Activated T-helper 9 cell treated with anti-CD3 and anti-CD28 coated beads, Interleukin-2, amount 50 U/mL, for 16 hours (primary cell): ENCODE data around the gene POLA1.

Experiments used
- DNase-seq: peaks from one replicate; pipeline ENCODE4 v3.0.0-alpha.2; 2020; ENCODE audit warnings: low read depth

The POLA1 gene

DNA sequence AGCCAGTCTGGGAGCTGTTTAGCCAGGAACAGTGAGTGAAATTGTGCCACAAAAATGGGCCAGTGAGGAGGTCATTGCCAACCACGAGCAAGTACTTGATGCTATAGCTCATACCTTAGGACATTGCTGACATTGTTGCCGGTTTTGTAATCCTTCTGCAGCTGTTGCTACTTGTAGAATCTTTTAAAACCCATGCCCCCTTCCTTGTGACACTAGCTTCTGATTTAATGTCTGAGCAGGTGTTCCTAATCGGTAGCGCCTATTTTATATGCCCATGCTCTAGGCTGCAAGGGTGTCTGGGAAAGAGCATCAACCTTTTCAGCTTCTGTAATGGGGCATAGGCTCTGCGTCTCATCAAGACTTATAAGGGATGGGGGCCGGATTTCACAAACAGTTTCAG, 2.6 kb downstream of the POLA1 start:
- no peak for DNase-seq

DNA sequence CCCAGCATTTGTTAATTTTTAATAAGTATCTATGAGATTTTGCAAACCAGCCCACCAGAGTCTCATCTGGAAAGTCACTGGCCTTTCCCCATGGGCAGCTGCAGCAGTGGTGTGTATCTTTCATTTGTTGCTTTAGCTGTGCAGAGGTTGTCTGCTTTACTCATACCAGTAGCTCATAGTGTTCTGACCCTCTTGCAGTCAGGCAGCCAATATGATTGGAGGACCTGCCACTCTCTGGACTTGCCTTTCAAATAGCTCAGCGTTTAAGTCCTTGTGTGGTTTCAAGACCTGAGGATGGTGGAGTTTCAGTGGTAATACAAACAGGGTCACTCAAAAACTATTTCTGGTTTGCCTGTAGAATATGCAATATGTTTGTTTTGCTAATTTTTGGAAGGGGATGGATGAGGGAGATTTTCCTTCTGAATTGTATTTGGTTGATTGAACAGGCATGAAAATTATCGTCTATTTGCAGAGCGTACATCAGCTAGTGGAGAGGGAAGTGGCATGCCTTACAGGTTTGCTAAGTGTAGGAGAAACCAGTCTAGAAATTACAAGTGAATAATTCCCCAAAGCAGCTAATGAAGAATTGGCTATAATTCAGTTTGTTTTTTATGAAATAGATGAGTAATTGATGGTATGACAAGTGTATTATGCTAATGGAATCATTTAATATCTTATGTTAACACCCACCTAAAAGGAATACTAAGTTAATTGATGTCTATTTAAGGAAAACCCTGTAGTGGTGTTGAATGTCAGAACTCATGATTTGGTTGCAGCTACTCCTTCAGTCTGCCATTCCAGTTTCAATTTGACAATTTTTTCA, 8.9 kb downstream of the POLA1 start:
- no peak for DNase-seq

GRCh38 chrX:24703185-24703494, 9.4 kb downstream of the POLA1 start:
- DNase-seq = no peak

- DNase-seq = no peak
Observed at GRCh38 chrX:24718771-24719170, 25.1 kb downstream of the POLA1 start.

DNA sequence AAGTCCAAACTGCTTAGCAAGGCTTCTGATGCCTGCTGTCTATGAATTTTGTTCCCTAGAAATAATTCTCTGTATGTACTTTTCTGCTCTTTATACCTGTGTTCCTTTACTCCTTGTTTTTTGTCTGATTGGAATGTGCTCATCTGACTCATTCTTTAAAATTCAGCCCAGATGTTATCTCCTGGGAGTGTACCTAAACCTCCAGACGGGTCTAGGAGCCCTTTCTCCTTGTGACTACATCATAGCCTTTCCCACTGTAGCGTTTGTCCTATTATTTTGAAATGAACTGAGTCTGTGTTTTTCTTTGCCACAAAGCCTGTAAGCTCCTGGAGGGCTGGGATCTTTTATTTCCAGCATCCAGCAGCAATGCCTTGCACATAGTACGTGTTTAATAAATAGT, 26.3 kb downstream of the POLA1 start:
- no peak for DNase-seq

GRCh38 chrX:24728530-24728929, 34.8 kb downstream of the POLA1 start:
- DNase-seq = no peak

DNA sequence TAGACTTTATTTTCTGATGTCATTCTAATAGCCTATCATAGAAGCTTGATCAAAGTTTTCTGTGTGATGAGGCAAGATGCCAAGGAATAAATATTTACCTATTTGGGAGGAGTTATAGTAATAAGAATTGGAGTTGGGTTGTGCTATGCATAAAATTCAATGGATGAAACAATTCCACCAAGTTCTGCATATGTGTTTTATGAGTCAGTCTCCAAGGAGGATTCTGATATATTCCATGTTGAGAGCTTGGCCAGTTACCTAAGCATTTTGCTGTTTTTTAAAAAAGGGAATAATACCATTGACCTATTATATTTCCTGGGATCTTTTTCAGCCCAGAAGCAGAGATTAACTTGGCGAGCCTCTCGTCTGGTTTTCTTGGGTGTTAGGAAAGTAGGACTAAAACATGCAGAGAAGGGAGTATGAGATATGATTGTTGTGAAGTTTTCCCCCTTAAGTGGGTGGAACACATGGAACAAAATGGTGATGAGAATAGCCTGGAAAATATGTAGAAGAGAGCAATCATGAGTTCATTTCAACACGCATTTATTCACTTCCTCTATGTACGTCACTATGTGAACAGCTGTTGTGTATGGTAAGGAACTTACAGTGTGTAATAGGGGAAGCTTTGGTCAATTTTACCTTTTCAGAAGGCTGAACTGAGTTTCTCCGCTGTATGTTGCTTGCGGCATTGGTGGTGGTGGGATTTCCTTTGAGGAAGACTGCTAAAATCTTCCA, 39.2 kb downstream of the POLA1 start:
- no peak for DNase-seq

GRCh38 chrX:24741330-24741729, 47.6 kb downstream of the POLA1 start:
- DNase-seq = no peak

GRCh38 chrX:24748196-24748595, 54.5 kb downstream of the POLA1 start:
- no peak for DNase-seq

- DNase-seq = no peak
Observed at GRCh38 chrX:24759786-24760185, 66.1 kb downstream of the POLA1 start.

- no peak for DNase-seq
Observed at GRCh38 chrX:24760363-24761000, 66.8 kb downstream of the POLA1 start.

- DNase-seq = no peak
Observed at GRCh38 chrX:24761306-24761705, 67.6 kb downstream of the POLA1 start.

DNA sequence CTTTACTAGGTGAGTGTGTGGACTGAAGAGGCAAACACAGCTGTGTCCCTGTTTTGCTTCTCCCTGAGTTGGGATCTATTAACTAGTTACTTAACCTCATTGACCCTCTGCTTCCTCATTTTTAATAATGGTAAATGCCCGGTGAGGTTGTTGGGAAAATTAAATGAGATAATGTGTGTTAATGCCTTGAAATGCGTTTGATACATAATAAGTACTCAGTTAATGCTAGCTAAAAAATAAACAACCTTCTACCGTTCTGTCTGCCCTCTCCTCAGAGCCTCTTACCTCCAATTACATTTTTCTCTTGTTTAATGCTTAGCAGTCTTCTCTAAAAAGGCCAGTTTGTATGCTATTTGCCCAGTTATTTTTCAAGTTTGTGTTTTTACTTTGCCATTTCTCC, 70.3 kb downstream of the POLA1 start:
- DNase-seq = no peak

DNA sequence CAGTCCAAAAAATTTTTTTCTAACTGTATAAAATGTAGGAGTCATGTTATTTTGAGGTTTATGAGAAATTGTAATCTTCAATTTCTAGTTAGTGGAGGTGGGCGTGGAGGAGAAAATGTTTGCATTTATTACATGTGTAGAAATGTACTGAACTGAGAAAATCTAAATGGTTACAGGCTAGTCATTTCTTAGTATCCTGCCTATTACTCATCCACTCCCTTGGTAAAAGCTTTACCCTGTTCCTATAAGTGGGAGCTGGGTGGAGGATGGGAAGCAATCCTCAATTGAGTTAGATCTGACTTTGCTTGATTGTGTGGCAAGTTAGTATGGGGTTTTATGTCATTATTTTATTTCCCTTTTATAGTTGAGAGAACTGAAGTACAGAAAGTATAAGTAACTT, 73.8 kb downstream of the POLA1 start:
- no peak for DNase-seq

DNA sequence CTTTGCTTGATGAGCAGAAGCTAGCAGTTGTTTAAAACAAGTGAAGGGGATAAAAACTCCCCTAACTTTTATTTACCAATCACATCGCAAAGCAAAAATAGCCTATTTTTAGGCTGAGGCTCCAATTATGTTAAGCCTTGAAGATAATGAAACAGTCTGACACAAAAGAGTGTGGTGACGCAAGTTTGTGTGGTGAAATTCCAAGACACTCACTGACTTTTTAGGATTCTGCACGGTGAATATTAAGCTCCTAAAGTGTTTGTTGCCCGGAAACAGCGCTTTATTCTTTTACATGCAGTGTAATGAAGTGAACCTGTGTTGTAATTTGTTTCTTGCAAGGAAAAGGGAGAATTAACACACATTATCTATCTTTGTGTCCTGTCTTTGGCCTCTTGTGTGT, 74.8 kb downstream of the POLA1 start:
- DNase-seq = no peak

DNA sequence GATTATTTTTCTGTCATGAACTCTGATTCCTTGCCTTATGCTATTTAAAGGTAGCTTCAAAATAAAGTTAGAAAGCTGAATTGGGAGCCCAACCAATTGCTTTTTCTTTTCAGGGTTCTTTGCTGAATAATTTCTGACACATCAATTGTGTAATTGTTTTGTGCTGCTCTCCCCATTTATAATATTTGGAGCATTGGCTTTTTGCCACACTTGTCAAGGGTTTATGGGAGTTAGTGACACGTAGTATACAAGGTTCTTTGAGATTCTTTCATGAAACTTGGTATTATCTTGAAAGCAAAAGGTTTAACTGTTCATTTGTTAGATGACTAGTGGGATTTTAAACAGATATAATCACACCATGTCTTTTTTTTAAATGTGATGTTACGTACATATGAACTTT, 80.9 kb downstream of the POLA1 start:
- no peak for DNase-seq

- DNase-seq = no peak
Observed at GRCh38 chrX:24775891-24776290, 82.2 kb downstream of the POLA1 start.

DNA sequence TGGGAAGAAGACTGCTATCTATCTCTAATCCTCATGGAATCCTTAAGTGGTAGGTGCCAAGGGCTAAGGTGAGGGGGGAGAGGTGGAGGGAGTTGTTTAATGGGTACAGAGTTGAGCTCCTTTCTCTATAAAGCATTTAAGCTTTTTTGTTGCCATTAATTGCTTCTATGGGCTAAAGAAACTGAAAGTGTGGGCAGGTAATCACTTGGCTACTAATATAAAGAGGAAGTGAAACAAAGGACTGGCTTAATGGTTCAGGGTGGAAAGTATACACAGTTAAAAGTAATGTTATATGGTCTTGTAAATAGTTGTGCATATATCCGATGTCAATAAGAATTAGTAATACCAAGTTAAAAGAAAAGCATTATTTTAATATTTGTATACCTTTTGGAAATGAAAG, 83.9 kb downstream of the POLA1 start:
- DNase-seq = no peak

DNA sequence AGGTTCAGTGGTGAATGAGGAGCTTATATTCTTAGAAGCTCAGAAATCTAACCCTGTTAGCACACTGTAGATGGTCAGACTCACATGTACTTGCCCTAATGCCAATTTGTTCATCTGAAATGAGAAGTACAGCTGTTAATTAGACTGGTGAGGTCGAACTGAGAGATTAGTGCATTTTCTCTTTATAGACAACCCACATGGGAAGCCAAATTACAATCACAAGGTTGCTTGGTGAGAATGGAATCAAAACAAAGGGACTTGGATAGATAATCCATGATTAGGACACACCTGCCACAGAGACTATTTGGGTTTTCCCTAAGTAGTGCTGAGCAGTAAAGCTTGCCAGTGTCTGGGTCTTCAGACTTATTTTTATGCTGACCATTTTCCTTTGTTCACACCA, 88.3 kb downstream of the POLA1 start:
- no peak for DNase-seq

- DNase-seq = no peak
Observed at GRCh38 chrX:24789047-24789446, 95.3 kb downstream of the POLA1 start.

GRCh38 chrX:24790166-24790565, 96.4 kb downstream of the POLA1 start:
- no peak for DNase-seq

GRCh38 chrX:24796204-24796603, 102.5 kb downstream of the POLA1 start:
- no peak for DNase-seq

DNA sequence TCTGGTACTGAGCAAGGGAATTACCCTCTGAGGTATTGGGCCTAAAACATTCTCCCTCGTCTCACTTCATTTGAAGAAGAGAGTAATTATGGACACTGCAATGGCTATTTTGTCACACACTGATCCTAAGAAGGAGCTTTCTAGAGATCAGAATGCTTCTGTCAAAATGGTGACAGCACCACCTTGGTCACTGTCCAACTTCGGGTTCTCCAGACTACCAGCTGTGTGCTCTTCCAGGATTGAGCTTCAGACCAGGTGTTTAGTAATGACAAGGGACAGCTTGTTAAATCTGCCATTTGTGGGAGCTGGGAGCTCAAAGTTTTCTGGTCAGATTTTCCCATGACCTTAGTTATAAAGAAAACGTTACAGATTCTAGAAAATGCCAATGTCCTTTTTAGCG, 105.4 kb downstream of the POLA1 start:
- DNase-seq = no peak
